GM18867 (cell line): Measurements from ENCODE around the gene TMPRSS3.

Source experiments
- ATAC-seq: cut with Tn5 transposase; IDR thresholded peaks from one replicate; pipeline ENCODE4 v1.9.1; 2021; ENCODE audit warnings: mild to moderate bottlenecking, moderate library complexity; ENCODE audit not compliant: unreplicated experiment

TMPRSS3 gene

DNA sequence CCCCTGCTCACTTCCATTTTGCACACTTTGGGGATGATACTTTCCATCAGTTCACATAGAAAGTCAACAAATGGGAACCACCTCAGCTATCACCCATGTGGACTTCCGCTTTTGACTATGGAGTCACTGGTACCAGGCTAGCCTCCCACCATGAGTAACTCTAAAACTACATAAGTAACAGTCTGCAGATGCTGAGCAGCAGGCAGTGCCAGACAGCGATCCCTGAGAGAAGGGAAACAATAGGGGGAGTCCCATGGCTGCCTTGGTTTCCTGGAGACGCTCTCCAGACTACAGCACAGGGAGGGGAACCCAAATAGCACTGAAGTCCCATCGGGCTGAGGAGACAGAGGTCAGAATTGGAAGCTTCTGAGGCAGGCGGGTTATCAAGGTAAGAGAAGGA lies 42.2 kb downstream of the TMPRSS3 start:
- no peak for ATAC-seq

GRCh38 chr21:42352441-42353095 lies 43.3 kb downstream of the TMPRSS3 start:
- no peak for ATAC-seq

GRCh38 chr21:42351626-42352440 lies 44.0 kb downstream of the TMPRSS3 start:
- no peak for ATAC-seq

- no peak for ATAC-seq
These were observed 44.9 kb downstream of the TMPRSS3 start, which contains the start of gene TFF2 for GRCh38 chr21:42350927-42351426. Gene TFF2 (minus strand): TSS chr21:42350994. CDS start chr21:42350957, 37 bp downstream.

DNA sequence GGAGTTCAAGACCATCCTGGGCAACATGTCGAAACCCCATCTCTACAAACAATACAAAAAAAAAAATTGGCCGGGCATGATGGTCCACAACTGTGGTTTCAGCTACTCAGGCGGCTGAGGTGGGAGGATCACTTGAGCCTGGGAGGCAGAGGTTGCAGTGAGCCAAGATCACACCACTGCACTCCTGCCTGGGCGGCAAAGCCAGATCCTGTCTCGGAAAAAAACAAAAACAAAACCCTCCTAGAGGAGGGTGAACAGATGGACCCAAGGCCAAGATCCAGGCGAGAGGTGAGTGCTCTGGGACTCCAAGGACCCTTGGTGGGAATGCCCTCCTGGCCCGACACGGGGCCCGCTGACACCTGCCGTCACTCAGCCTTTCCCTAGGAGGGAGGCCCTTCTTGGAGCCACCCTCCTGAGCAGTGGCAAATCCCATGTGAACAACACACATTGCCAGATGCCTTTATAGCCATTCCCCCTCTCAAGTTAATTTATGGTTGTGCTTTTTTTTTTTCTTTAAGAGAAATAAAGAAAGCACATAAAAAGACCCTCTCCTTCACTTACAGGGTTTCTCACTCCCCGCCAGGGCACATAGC lies 45.4 kb downstream of the TMPRSS3 start:
- ATAC-seq = no peak

GRCh38 chr21:42349420-42350317 lies 46.2 kb downstream of the TMPRSS3 start:
- no peak for ATAC-seq

- ATAC-seq = no peak
These were observed 47.1 kb downstream of the TMPRSS3 start for GRCh38 chr21:42348762-42349161.

GRCh38 chr21:42347601-42348327 lies 48.1 kb downstream of the TMPRSS3 start:
- no peak for ATAC-seq

GRCh38 chr21:42346866-42347600 lies 48.8 kb downstream of the TMPRSS3 start:
- no peak for ATAC-seq

- ATAC-seq = no peak
These were observed 49.4 kb downstream of the TMPRSS3 start for GRCh38 chr21:42346441-42346840.

DNA sequence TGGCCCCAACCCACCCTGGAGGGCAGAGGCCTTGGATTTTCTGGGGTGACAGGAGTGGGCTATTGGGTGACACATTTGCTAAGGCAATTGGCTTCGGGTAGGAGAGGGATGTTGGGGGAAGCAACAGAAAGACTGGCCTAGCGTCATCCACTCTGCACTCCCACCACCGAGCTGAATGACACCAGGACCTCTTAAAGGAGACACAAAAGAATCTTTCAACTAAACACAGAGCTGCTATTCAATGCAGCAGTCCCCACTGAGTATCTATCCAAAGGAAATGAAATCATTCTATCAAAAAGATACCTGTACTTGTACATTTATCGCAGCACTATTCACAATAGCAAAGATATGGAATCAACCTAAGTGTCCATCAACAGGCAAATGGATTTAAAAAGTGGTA lies 51.2 kb downstream of the TMPRSS3 start:
- ATAC-seq = no peak

GRCh38 chr21:42343963-42344510 lies 51.8 kb downstream of the TMPRSS3 start:
- ATAC-seq = no peak

GRCh38 chr21:42343556-42343955 lies 52.3 kb downstream of the TMPRSS3 start:
- ATAC-seq = no peak

DNA sequence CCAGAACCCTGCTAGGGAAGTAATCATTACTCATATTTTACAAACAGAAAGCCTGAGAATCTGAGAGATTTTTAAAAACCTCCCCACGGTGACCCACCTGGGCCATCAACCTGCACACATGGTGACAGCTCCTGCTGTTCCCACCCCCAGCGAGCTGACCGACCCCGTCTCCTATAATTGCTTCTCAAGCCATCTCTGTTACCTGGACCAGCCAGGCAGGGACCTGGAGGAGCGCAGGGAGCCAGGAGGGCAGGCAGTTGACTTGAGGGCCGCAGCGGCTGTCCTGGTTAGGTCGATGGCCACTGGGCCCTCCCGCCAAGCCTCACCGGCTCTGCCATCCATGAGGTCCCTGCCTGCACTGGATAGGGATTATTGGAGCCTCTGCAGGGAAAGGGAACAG lies 52.8 kb downstream of the TMPRSS3 start:
- no peak for ATAC-seq

- no peak for ATAC-seq
These were observed 53.9 kb downstream of the TMPRSS3 start for GRCh38 chr21:42341776-42342542.

DNA sequence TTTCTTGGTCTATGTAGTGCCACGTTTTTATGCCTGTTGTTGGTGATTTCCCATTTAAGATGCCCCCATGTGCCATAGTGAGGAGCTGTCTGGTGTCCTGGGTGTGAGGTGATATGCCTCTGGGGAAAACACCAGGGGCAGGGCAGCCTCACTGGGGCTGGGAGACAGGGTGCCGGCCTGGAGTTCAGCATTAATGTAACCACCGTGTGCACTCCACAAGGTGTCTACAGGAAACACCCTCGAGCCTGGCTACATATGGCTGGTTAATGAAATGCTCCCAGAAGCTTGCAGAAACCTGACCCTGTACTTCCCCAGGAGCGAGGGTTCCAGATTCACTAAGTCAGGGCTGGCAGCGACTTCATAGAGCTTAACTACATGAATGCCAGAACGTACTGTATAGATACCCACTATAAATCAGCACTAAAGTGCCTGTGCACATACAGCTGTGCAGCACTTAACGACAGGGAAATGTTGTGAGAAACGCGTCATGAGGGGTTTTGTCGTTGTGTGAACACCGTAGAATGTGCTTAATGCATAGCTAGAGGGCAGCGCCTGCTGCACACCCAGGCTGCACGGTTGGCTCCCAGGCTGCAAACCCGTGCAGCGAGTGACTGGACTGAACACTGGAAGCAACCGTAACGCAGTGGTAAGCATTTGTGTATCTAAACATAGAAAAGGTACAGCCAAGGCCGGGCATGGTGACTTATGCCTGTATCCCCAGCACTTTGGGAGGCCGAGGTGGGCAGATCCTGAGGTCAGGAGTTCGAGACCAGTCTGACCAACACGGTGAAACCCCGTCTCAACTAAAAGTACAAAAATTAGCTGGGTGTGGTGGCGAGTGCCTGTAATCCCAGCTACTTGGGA lies 55.4 kb downstream of the TMPRSS3 start:
- ATAC-seq = no peak
